ENCODE data around the gene OR51D1. TPM values are rescaled to one million over a fixed set of nuclear protein-coding genes. Genes with fewer than 3 reads are reported as not detected.

The OR51D1 gene
- polyA plus RNA-seq, 1 donor, result 0.01 TPM

DNA sequence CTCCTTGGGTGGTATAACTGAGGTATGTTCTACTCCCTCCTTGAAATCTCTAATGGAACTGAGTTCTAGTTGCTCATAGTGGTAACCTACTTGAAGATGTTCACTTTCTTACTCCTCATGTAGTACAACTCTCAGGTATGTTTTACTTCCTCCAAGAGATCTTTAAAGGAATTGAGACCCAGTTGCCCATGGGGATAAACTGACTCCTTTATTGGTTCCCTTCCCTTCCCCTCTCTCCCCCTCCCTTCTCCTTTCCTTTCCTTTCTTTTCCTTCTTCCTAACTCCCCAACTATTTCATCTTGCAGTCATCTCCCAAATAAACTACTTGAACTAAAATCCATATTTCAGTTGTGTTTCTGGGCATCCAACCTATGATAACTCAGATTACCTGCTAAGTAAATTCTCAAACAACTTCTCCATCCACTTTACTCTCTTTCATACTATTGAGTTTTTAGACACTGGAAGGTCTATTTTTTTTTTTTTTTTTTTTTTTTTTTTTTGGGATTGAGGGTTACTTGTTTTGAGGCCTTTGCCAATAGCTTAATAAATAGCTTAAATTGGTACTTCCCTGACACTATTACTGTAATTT lies 21.3 kb upstream of the OR51D1 start:
- H3K9me3 ChIP-seq (ENCODE audit: control insufficient read depth, low read depth, low read length), result no peaks in the 10 kb centered on the region
- DNase-seq, result no peak
- no peak overlapping the region for H3K4me3 ChIP-seq (ENCODE audit: low read length)
- H3K4me1 ChIP-seq (ENCODE audit: control insufficient read depth, insufficient read depth, low read length), result no peaks in the 10 kb centered on the region
- no peak overlapping the region for H3K27ac ChIP-seq (ENCODE audit: low read length)
- H3K27me3 ChIP-seq (ENCODE audit: control insufficient read depth, insufficient read depth, low read length), result no peaks in the 10 kb centered on the region
- H3K36me3 ChIP-seq (ENCODE audit: control insufficient read depth, insufficient read depth, low read length), result no peaks in the 10 kb centered on the region

DNA sequence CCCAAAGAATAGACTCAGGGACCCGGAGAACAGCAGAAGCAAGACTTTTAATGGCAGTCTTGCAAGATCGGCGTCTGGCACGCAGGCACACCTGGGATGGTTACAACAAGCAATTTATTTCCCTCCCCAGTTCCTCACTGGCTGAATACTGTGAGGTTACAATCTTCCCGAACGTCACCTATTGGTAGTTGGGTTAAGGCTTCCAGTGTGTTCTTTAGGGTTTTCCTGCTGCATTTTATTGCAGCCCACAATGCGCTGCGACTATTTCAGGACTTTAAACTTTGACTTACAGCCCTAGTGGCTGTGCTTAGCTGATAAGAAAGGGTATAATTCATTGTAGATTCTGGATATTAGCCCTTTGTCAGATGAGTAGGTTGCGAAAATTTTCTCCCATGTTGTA lies 17.8 kb upstream of the OR51D1 start:
- WGBS (ENCODE audit: insufficient coverage, low lambda C conversion rate), result 49% methylated on average over 5 of the region's 9 CpGs
- peak; percentile 32 to 65 for DNase-seq

DNA sequence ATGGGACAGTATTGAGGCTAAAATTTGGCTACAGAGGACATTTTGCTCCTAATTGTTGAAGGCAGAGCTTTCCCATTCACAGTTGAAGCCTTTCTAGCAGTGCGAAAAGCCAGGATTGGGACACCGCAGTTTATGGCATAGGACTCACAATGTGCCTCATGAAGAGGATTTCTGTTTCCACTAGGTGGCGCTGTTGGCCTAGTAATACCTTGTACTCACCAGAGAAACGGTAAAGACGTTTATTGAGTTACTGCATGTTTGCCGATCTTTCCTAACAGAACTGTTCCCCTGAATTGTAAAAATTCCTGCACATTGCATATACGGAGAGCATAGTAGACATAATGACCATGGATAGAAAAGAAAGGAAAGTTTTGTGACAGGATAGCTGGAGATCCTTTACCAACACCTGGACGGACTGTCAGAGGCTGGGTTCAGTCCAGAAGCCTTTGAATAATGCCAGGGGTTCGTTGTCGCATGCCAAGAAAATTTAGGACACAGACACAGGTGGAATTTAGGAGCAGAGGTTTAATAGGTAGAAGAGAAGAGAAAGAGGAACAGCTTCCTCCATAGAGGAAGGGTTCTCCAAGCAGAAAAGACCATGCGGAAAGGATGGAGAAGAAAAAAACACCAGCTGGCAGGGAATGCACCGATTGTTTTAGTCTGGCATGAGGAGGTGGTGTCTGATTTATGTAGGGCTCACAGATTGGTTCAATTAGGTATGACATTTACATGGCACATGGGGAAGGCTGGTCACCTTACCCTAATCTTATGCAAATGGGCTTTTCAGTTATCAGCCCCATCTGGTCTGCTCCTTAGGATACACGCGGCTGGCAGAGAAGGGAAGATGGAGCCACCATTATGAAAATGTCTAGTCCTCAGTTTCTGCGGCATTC lies 10.8 kb upstream of the OR51D1 start:
- Histone ChIP-seq H3K36me3 (ENCODE audit: control insufficient read depth, insufficient read depth, low read length) (no peaks in the 10 kb centered on the region), H3K27me3 (ENCODE audit: control insufficient read depth, insufficient read depth, low read length) (peaks cover 2% of the 10 kb centered on the region), H3K4me3 (ENCODE audit: low read length) (no peak overlapping the region), H3K27ac (ENCODE audit: low read length) (no peak overlapping the region), H3K4me1 (ENCODE audit: control insufficient read depth, insufficient read depth, low read length) (no peaks in the 10 kb centered on the region), H3K9me3 (ENCODE audit: control insufficient read depth, low read depth, low read length) (no peaks in the 10 kb centered on the region)
- peak; percentile 11 to 46 for DNase-seq
- WGBS (ENCODE audit: insufficient coverage, low lambda C conversion rate), result no CpG with 5 or more reads among the region's 15 CpGs

More for the DNA sequence above, 17.8 kb upstream of the OR51D1 start:
- Histone ChIP-seq H3K36me3 (ENCODE audit: control insufficient read depth, insufficient read depth, low read length) (no peaks in the 10 kb centered on the region), H3K9me3 (ENCODE audit: control insufficient read depth, low read depth, low read length) (no peaks in the 10 kb centered on the region), H3K27me3 (ENCODE audit: control insufficient read depth, insufficient read depth, low read length) (no peaks in the 10 kb centered on the region), H3K27ac (ENCODE audit: low read length) (no peak overlapping the region), H3K4me3 (ENCODE audit: low read length) (no peak overlapping the region), H3K4me1 (ENCODE audit: control insufficient read depth, insufficient read depth, low read length) (no peaks in the 10 kb centered on the region)

DNA sequence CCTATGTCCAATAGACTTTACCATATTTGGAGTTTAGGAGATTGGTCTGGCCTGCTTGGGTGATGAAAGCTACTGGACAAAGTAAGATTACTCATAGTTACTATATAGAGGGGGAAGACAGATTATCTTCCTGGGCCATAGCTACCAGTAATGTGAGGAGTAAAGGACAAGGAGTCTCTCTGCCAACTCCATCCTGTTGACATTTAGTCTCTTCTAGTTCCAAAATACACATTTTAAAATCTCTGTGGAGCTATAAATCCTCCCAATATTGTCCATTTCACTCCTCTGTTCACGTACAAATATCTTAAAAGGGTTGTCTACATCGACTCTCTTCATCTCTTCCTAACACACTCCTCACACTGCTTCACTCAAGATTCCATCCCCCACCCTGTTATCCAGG lies 1.1 kb upstream of the OR51D1 start:
- H3K4me3 ChIP-seq (ENCODE audit: low read length), result no peak overlapping the region
- no peaks in the 10 kb centered on the region for H3K36me3 ChIP-seq (ENCODE audit: control insufficient read depth, insufficient read depth, low read length)
- no peak for DNase-seq
- no peaks in the 10 kb centered on the region for H3K9me3 ChIP-seq (ENCODE audit: control insufficient read depth, low read depth, low read length)
- no peaks in the 10 kb centered on the region for H3K4me1 ChIP-seq (ENCODE audit: control insufficient read depth, insufficient read depth, low read length)
- H3K27ac ChIP-seq (ENCODE audit: low read length), result no peak overlapping the region
- peaks cover 10% of the 10 kb centered on the region for H3K27me3 ChIP-seq (ENCODE audit: control insufficient read depth, insufficient read depth, low read length)
- 100% methylated on average over 1 of the region's 2 CpGs for WGBS (ENCODE audit: insufficient coverage, low lambda C conversion rate)

DNA sequence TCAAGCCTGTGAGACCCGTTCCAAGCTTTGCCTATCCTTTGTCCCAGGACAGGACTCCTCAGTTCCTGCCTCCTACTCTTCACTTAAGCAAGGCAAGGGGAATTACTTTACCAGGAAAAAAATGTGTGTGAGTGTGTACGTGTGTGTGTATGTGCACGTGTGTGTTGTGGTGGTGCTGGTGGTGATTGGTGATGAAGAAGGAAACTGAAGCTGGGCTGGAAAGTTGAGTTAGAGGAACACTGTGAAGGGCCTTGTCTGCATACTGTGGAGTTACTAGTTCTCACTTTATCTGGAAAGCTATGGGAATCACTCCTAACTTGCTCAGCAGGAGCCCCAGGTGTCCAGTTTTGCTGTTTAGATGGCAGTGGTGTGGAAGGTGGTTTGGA lies 378 bp downstream of the OR51D1 start:
- 100% methylated on average over 2 of the region's 3 CpGs for WGBS (ENCODE audit: insufficient coverage, low lambda C conversion rate)
- Histone ChIP-seq H3K4me1 (ENCODE audit: control insufficient read depth, insufficient read depth, low read length) (no peaks in the 10 kb centered on the region), H3K36me3 (ENCODE audit: control insufficient read depth, insufficient read depth, low read length) (no peaks in the 10 kb centered on the region), H3K27me3 (ENCODE audit: control insufficient read depth, insufficient read depth, low read length) (peaks cover 10% of the 10 kb centered on the region), H3K9me3 (ENCODE audit: control insufficient read depth, low read depth, low read length) (no peaks in the 10 kb centered on the region), H3K4me3 (ENCODE audit: low read length) (no peak overlapping the region), H3K27ac (ENCODE audit: low read length) (no peak overlapping the region)
- no peak for DNase-seq

DNA sequence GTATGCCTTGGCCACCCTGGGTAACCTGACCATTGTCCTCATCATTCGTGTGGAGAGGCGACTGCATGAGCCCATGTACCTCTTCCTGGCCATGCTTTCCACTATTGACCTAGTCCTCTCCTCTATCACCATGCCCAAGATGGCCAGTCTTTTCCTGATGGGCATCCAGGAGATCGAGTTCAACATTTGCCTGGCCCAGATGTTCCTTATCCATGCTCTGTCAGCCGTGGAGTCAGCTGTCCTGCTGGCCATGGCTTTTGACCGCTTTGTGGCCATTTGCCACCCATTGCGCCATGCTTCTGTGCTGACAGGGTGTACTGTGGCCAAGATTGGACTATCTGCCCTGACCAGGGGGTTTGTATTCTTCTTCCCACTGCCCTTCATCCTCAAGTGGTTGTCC lies 2.7 kb downstream of the OR51D1 start:
- no CpG with 5 or more reads among the region's 6 CpGs for WGBS (ENCODE audit: insufficient coverage, low lambda C conversion rate)
- Histone ChIP-seq H3K4me3 (ENCODE audit: low read length) (no peak overlapping the region), H3K36me3 (ENCODE audit: control insufficient read depth, insufficient read depth, low read length) (no peaks in the 10 kb centered on the region), H3K4me1 (ENCODE audit: control insufficient read depth, insufficient read depth, low read length) (no peaks in the 10 kb centered on the region), H3K27me3 (ENCODE audit: control insufficient read depth, insufficient read depth, low read length) (peaks cover 10% of the 10 kb centered on the region), H3K9me3 (ENCODE audit: control insufficient read depth, low read depth, low read length) (no peaks in the 10 kb centered on the region), H3K27ac (ENCODE audit: low read length) (no peak overlapping the region)
- no peak for DNase-seq

DNA sequence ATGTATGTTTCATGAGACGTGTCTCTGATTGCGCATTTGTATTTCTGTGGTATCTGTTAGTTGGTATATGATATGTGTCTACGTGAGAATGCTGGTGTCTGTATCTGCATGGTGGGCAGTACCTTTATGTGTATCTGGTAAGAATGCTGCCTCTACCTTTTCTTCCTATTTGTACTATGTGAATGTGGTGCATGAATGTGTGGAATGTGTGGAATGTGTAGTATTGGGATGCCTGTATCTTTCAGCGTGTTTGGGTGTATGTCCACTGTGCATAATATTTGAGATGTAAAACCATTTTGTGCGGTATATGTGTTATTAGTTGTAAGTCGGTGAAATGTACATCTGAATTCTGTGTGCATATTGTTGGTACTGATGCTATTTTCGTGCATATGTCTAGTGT lies 4.2 kb downstream of the OR51D1 start:
- DNase-seq, result no peak
- no peaks in the 10 kb centered on the region for H3K4me1 ChIP-seq (ENCODE audit: control insufficient read depth, insufficient read depth, low read length)
- no peaks in the 10 kb centered on the region for H3K9me3 ChIP-seq (ENCODE audit: control insufficient read depth, low read depth, low read length)
- H3K27me3 ChIP-seq (ENCODE audit: control insufficient read depth, insufficient read depth, low read length), result peaks cover 10% of the 10 kb centered on the region
- no peak overlapping the region for H3K27ac ChIP-seq (ENCODE audit: low read length)
- WGBS (ENCODE audit: insufficient coverage, low lambda C conversion rate), result no CpG with 5 or more reads among the region's 7 CpGs
- H3K36me3 ChIP-seq (ENCODE audit: control insufficient read depth, insufficient read depth, low read length), result no peaks in the 10 kb centered on the region
- H3K4me3 ChIP-seq (ENCODE audit: low read length), result no peak overlapping the region

DNA sequence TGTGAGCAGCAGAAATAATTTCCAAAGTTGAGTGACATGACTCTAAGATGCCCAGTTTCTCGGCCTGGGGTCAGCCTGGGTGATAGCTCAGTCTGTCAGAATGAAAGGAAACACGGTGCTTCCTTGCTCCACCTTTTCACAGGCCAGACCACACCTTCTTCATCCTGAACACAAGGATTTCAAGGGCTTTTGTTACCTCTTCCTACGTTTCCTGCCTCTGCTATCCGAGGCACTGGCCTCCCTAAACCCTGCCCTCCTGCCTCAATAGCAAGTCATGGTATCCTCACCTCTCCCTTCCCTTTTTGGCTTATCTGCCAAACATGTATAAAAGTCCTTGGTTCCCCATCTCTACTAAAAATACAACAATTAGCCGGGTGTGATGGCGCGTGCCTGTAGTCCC lies 4.8 kb downstream of the OR51D1 start:
- H3K27me3 ChIP-seq (ENCODE audit: control insufficient read depth, insufficient read depth, low read length), result peaks cover 9% of the 10 kb centered on the region
- no peak overlapping the region for H3K4me3 ChIP-seq (ENCODE audit: low read length)
- no peaks in the 10 kb centered on the region for H3K36me3 ChIP-seq (ENCODE audit: control insufficient read depth, insufficient read depth, low read length)
- H3K9me3 ChIP-seq (ENCODE audit: control insufficient read depth, low read depth, low read length), result no peaks in the 10 kb centered on the region
- no peaks in the 10 kb centered on the region for H3K4me1 ChIP-seq (ENCODE audit: control insufficient read depth, insufficient read depth, low read length)
- DNase-seq, result no peak
- no CpG with 5 or more reads among the region's 7 CpGs for WGBS (ENCODE audit: insufficient coverage, low lambda C conversion rate)
- H3K27ac ChIP-seq (ENCODE audit: low read length), result no peak overlapping the region

DNA sequence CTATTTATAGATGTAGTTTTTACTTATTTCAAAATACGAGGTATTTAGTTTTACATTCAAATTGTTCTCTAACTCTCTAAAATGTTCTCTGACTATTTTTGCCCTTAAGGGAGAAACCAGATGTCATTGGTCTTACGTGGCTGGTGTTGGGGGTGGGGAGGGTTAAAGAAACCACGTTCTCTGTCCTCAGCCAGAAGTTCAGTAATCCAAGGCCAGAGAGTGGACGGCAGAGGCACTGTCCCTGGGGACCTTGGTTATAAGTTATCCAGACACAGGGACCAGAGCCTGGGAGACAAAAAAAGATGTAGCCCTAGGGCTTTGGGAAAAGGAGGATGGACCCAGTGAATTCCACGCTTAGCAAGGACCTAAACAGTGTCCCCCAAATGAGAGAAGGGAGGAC lies 5.8 kb downstream of the OR51D1 start:
- Histone ChIP-seq H3K36me3 (ENCODE audit: control insufficient read depth, insufficient read depth, low read length) (no peaks in the 10 kb centered on the region), H3K4me1 (ENCODE audit: control insufficient read depth, insufficient read depth, low read length) (no peaks in the 10 kb centered on the region), H3K9me3 (ENCODE audit: control insufficient read depth, low read depth, low read length) (no peaks in the 10 kb centered on the region), H3K27ac (ENCODE audit: low read length) (no peak overlapping the region), H3K27me3 (ENCODE audit: control insufficient read depth, insufficient read depth, low read length) (no peaks in the 10 kb centered on the region), H3K4me3 (ENCODE audit: low read length) (no peak overlapping the region)
- DNase-seq, result no peak
- WGBS (ENCODE audit: insufficient coverage, low lambda C conversion rate), result 60% methylated on average over 1 of the region's 5 CpGs

DNA sequence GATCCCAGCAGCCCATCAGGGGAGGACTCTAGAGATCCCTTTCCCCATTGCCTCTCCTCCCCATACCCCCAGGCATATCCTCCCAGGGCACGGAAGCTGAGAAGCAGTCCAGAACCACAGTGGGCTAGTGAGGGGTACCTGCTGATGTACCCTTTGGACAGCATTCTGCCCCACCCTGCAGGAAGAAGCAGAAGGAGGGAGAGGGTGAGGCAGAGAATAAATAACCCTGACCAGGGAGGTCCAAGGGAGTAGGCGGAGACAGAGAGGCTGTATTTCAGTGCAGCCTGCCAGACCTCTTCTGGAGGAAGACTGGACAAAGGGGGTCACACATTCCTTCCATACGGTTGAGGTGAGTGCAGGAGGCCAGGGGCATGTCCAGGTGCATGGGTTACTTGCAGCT lies 6.4 kb downstream of the OR51D1 start, which contains the start of gene OR51E1:
Gene OR51E1 (plus strand): TSS at position 301 of the 400 bp plus-strand sequence. CDS start 8,545 bp downstream, outside the sequence.
- Histone ChIP-seq H3K9me3 (ENCODE audit: control insufficient read depth, low read depth, low read length) (no peaks in the 10 kb centered on the region), H3K27ac (ENCODE audit: low read length) (no peak within 1 kb of the TSS), H3K4me1 (ENCODE audit: control insufficient read depth, insufficient read depth, low read length) (no peaks in the 10 kb centered on the region), H3K36me3 (ENCODE audit: control insufficient read depth, insufficient read depth, low read length) (no peaks in the 10 kb centered on the region), H3K4me3 (ENCODE audit: low read length) (no peak within 1 kb of the TSS), H3K27me3 (ENCODE audit: control insufficient read depth, insufficient read depth, low read length) (no peaks in the 10 kb centered on the region)
- no CpG with 5 or more reads among the region's 3 CpGs for WGBS (ENCODE audit: insufficient coverage, low lambda C conversion rate)
- DNase-seq, result no peak

Measured in large intestine (tissue), 3 donors.